Posterior cingulate gyrus (tissue), 11 donors: ENCODE measurements around the gene RUBCNL.
"Not testable (repeated sequence)": the region's sequence is repeated elsewhere in the genome, so short reads cannot be mapped to it uniquely, and the experiment has no call there.

Experiments
- DNase-seq, 10 donors: peaks; one replicate each; pipeline versions ENCODE4 v3.0.0 to v3.0.0-alpha.2; 2020 to 2021; ENCODE audit warnings: mixed read lengths in 3 of 10
- intact Hi-C: fragments of 100-400 bp; cut with DNase I; formaldehyde crosslinking; loops from one replicate; pipeline ENCODE4 v1.15.1; 2023

Gene RUBCNL

DNA sequence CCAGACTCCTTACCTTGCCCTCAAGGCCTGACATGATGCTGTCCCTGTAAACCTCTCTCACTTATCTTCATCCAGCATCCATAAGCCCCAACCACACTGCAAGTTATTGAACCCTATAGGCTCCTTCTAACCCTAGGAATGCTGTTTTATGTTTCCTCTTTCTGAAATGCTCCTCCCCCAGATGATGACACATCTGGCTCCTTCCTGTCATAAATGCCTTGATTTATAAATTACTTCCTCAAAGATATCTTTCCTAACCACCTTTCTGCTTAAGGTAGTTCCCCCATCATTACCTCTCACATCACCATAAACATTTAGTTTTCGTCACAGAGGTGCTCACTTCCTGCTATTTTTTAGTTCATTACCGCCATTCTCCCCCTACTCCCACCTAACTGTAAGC, 12.3 kb downstream of the RUBCNL start:
- DNase-seq, result no peak

DNA sequence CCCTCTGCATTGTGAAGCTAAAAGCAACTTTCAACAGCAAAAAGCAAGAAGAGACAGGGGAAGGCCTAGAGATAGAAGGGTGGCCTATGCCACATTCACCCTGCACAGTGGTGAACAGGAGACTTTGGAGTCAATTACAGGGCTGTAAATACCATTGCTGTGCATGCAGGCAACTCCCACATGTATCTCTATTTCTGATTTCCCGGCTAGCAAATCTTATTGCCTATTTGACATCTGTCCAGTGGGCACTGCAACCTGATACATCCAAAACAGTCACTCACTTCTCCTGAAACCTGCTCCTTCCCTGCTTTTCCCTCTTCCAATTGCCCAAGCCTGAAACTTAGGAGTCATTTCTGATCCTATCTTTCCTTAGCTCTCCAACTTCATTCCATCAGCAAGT, 13.4 kb downstream of the RUBCNL start:
- intact Hi-C loops, result no loop called here
- no peak for DNase-seq

More for the DNA sequence above, 12.3 kb downstream of the RUBCNL start:
- intact Hi-C loops, result no loop called here

DNA sequence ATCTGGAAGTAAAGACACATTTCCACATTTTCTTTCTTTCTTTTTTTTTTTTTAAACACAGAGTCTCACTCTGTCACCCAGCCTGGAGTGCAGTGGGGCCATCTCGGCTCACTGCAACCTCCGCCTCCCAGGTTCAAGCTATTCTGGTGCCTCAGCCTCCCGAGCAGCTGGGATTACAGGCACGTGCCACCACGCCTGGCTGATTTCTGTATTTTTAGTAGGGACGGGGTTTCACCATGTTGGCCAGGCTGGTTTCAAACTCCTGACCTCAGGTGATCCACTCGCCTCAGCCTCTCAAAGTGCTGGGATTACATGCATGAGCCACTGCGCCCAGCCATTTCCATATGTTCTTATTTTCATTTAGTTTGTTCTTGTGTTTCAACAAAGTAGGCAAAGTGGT, 14.1 kb downstream of the RUBCNL start:
- intact Hi-C loops, result not testable (repeated sequence)

DNA sequence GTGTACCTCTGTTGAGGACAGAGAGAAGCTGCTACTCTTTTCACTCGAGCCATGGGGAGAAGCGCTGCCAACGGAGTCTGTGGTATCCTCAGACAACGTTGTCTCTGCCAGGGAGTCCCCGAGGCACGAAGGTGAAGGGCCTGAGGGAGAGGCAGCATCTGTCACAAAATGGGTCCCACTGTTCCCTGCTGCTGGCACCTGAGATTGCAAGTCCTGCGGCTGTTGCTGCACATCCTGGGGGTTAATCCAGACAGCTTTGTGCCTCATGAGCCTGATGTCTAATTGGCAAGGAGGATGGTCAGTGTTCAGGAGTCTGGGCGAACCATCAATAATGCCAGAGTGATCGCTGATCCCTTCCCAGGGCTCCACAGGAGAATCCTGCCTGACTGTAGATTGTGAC, 15.0 kb downstream of the RUBCNL start:
- intact Hi-C loops, result no loop called here
- no peak for DNase-seq

More for the DNA sequence above, 14.1 kb downstream of the RUBCNL start:
- not testable (repeated sequence) for DNase-seq

DNA sequence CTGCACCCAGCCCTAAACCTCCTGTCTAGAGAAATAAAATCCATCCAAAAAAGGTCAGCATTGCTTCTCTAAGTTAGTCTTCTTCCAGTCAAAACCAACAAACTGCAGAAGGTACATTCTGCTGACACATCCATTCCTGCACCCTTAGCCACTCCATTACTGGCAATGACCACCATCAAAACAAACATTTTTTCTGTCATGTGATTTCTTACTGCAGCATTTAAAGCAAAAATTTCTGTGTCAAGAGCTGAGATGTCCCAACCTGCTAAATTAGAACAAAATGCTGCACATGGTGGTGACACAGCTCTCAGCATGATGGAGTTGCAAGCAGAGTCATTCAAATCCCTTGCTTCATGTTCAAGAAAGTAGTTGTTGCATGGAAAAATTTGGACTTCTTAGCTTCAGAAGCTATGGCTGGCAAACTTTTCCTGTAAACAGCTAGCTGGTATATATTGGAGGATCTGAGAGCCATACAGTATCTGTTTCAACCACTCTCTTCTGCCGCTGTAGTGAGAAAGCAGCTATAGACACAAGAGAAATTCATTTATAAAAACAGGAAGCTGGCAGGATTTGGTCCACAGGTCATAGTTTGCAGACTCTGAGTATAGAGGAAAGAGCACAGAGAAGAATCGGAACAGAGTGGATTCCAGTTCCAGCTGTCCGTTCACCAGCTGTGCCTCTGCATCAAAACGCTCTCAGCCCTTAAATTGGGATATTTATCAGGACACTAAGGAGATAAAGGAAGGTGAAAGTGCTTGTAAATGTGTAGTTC, 17.4 kb downstream of the RUBCNL start:
- intact Hi-C loops, result no loop called here
- DNase-seq, result no peak

DNA sequence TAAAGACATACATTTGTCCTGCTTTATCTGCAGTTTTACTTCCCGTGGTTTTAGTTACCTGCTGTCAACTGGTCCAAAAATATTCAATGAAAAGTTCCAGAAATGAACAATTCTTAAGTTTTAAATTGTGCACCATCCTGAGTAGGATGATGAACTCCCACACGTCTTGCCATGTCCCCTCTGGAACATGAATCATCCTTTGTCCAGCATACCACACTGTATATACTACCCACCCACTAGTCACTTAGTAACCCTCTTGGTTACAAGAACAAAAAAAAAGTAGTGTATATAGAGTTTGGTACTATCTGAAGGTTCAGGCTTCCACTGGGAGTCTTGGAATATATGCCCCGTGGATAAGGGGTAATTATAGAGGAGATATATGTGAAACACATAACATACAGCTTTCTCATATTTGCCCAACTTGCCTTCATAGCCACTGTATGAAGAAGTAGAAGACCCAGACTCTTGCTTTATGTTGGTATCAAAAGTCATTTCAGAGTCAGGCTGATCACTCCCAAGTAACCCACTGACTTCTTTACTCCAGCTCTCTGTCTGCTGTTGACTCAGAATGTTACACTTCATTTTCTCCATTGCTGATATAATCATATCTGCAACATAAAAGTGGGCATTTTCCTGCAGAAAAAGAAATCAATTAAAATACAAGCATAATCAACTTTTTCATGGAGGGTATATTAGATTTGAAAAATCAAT, 19.3 kb downstream of the RUBCNL start:
- intact Hi-C loops, result no loop called here
- no peak for DNase-seq

DNA sequence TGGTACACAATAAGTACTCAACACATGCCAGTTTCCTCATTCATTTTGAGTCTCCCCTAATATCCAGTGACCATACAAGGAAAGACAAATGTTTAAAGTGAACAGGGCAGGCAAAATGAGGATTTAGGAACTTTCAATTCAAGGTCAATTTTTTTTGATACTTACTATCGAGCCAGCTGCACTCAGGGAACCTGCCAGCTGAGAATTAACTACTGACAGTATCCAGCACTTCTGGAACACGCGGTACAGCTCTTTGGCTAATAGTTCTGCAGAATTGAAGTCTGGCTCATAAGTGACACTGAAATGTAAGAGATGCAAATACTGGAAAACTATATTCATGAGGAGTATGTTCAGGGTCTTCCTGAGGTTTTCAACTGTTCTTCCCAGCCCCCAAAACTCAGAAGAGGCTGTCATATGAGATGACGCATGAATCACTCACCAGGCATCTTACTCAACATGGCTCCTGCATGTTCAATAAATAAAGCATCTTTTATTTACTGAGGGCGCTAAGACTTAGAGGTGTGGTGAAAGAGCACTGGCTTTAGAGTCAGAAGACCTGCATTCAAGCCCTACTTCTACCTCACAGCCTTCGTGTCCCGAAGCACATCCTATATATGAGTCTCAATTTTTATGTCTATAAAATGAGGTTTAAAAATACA, 25.6 kb downstream of the RUBCNL start:
- DNase-seq, result no peak

DNA sequence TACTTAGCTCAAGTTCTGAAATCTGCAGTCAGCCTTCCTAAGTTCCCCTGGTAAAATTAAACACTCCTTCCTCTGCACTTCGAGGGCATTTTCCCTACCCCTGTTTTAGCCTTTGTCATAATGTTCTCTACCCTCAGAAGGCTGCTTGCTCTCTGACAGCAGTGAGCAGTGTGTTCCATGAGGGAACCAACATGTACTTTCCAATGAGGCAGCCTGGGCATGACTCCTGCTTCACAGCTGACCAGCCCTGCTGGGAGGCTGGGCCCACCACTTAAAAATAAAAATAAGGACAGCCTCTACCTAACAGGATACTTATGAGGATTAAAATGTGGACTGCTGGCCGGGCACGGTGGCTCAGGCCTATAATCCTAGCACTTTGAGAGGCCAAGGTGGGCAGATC, 26.4 kb downstream of the RUBCNL start:
- intact Hi-C loops, result no loop called here
- DNase-seq, result no peak

More for the DNA sequence above, 25.6 kb downstream of the RUBCNL start:
- intact Hi-C loops, result no loop called here

DNA sequence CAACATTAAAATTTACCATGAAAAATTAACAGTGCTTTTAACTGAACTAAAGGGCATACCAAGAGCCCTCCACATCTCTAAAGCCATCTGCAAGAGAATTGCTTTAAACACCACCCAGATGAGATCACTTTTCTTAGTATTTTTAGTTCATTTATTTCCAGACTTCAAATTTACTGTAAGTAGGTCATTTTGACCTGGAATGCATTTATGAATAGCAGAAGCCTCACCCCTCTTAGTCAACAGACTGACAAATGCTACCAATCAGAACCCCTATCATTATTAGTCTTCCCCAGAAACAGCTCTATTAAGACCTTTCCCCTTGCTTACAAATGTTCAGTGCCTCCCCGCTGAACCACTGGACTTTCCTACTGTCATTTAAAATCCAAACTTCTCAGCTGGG, 27.3 kb downstream of the RUBCNL start:
- intact Hi-C loops, result no loop called here

DNA sequence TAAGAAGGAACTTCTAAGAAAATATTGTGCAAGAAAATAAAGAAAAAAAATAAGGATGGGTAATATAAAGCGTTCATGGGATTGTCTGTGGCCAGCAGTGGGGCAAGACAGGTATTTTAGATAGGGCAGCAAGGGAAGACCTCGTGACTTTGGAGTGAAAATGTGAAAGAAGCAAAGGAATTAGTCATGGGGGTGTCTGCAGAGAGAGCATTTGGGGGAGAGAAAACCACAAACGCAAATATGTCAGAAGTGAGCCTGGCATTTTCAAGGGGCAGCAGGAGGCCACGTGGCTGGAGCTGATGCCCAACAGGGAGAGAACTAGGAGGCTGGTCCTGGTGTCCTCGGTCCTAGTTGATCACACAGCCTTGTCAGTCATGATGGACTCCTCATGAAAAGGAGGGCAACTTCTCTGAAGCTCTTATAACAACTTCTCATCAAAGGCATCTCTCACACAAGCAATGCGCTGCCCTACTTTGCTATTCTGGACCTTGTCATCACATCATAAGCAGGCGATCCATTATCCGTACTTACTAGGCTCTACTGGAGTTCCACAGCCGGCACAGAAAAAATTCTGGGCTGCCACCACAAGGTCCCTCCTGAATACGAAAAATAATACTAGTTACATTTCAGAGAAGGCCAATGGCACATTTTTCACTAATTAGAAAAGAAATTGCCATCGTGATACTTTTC, 31.0 kb downstream of the RUBCNL start:
- intact Hi-C loops, result no loop called here

More for the DNA sequence above, 27.3 kb downstream of the RUBCNL start:
- no peak for DNase-seq

DNA sequence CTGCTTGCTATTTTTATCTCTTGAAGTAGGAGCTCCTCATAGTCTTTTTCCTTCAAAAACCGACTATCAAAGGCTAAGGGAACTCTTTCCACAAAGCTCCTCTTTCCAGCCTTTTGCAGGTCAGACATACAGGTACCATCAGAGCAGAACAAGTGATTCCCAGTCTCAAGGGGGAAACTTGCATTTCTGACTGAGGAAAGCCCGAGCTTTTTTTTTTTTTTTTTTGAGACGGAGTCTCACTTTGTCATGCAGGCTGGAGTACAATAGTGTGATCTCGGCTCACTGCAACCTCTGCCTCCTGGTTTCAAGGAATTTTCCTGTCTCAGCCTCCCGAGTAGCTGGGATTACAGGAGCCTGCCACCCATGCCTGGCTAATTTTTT, 32.0 kb downstream of the RUBCNL start:
- DNase-seq, result no peak
- intact Hi-C loops, result no loop called here

More for the DNA sequence above, 31.0 kb downstream of the RUBCNL start:
- DNase-seq, result no peak

DNA sequence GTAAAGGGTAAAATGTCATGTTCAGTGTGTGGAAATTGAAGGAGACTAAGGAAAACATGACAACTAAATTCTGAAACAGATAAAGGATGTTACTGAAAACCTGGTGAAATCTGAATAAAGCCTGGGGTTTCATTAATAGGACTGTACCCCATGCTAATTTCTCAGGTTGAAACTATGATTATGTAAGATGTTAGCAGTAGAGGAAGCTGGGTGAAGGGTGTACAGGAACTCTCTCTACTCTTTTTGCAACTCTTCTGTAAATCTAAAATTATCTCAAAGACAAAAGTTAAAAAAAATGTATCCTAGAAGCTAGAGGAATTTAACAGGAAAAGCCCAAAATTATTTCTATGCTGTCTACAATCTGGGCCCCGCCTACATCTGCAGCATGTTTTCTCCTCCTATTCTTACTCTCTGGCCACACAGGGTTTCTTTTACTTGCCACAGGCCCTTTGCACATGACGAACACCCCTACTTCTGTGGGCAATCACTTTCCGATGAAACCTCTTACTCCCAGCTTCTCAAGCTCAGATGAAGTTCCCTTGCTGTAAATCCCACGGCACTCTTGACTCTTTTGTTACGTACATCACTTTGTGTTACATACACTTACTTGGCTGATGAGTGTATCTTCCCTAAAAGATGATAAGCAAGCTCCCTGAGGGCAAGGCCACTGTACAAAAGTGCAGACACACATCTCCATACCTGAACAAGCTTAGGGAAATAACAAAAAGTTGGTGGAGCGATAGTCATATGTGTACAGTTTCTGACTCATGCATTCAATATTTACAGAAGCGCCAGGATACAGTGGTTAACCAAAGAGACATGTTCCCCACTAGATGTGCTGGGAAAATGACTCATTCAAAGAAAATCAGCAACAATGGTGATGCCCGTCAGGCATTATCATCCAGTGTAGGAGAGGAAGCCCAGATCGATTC, 32.6 kb downstream of the RUBCNL start:
- DNase-seq, result no peak
- intact Hi-C loops, result no loop called here

DNA sequence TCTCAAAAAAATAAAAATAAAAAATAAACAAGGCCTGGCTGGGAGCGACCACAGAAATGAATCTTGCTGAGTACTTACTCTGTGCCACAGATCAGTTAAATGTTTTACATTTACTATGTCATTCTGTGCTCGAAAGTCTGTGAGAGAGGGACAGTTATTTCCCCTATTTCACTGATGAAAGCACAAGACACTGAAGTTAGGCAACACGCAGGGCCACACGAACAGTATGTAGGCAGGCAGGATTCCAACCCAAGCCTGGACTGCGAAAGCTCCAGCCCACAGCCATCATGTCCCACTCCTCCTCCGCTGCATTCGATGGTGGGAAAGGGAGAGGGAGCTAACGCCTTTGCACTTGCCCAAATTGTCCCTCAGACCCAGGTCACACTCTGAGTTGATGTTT, 34.2 kb downstream of the RUBCNL start:
- intact Hi-C loops, result no loop called here
- no peak for DNase-seq

DNA sequence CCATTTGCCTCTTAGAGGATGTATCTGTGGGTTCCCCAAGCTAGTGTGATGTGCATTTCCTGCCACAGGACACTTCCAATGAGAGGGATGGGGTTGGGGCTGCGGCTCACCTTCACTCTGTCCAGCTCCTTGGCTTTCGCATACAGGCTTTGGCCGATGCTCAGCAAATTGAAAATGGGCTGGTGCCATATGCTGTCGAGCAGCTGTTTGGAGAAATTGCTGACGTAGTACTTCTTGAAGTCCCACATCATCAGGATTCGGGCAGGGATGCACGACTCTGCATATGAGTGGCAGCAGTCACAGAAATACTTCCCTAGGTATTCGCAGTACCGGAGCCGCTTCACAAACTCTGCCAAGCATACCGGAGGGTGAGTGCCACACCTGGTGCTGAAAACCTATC, 37.0 kb downstream of the RUBCNL start:
- no peak for DNase-seq
- intact Hi-C loops, result no loop called here

DNA sequence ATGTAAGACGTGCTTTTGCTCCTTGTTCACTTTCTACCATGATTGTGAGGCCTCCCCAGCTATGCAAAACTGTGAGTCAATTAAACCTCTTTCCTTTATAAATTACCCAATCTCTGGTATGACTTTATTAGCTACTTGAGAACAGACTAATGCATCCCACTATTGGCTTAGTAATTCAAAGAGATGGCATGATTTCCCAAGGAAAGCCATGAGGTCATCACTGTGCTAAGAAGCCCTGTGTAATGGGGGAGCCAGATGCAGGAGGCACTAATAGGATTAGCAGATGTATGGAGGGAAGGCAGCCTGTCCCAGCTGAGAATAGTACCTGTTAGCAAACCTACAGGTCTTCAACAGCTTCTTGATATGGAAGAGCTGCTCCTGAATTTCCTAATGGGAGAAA, 38.1 kb downstream of the RUBCNL start:
- DNase-seq, result no peak
- intact Hi-C loops, result no loop called here

DNA sequence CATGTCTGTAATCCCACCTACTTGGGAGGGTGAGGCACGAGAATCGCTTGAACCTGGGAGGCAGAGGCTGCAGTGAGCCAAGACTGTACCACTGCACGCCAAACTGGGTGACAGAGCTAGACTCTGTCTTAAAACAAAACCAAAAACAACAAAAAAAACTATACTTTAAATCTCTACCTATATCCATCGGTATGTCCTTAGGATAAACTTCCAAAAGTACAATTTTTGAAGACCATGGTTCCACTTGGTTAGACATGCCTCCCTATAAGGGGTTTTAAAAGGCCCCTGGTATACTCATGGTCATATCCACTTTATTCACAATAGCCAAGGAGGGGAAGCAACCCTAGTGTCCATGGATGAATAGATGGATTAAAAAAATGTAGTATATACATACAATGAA, 39.8 kb downstream of the RUBCNL start:
- DNase-seq, result no peak
- intact Hi-C loops, result no loop called here

DNA sequence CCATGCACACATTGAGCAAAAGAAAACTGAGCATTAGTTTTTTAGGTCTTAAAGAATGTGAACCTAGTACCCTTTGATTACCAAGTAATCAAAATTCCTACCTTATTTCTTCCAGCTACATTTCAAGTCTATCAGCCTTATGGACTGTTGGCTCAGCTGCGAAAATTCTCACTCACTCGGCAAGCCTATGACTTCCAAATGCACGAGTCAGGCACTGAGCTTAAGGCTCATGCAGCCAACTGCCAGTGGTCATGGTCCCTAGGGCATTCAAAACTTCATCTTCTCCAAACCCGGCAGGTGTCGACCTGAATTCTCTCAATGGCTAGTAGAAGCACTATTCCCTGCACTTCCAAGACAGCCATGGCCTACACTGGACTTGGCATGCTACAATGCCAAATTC, 41.2 kb downstream of the RUBCNL start:
- DNase-seq, result no peak
- intact Hi-C loops, result no loop called here

DNA sequence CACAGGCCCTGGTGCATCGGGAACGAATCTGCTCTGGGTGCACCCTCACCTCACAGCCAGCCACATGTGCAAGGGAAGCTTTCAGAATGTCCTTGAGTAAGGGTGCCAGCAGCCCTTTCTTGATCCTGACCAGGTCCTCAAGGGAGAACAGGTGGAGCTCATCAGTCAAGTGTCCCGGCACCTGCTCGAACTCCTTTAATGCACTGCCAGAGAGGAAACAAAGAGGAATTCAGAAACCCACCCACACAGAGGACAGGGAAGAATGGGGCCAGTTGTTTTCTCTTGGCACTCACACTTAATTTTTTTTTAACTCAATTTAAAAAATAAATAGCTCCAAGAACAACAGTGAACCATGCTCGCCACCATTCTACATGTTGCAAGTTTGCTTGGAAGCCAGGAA, 41.7 kb downstream of the RUBCNL start:
- intact Hi-C loops, result no loop called here
- DNase-seq, result no peak

DNA sequence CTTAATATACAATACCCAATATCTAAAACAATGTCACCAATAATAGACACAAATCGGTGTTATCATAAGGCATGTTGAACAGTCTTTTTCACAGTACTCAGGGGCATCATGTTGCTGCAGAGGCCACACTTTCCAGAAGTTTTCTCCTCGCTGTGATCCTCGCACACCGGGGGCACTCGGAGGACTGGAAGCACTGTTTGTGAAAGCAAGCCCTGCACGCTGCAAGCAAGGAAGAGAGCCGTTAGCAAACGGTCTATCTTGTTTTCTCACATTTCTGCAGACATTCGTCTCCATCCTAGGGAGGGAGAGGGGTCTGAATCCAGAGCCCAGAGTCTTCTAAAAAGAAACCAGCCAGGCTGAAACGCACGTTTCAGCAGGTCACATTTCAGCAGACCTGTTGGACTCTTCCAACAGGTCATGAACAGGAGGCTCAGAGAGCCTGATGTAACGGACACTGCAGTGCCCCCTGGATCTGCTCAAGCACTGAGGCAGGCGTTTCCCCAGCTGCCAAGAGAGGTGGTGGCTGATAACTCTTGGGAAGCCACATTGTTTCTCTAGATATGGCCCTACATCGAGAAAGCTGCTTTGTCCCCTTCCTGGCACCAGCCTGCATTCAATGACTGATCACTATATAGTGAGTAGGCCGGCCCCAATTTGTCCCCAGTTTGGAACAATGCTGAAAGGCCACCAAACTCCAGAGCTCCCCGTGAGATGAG, 43.6 kb downstream of the RUBCNL start:
- DNase-seq, result no peak
- intact Hi-C loops, result no loop called here
